PC-3 (cell line): ENCODE results near the gene RNF128. TPM values are rescaled to one million over a fixed set of nuclear protein-coding genes. Genes with fewer than 3 reads are reported as not detected.
"Not testable (repeated sequence)": the region's sequence is repeated elsewhere in the genome, so short reads cannot be mapped to it uniquely, and the experiment has no call there.

Experiments used
- ATAC-seq: fragments of 200-7000 bp; cut with Tn5 transposase; 2 replicates; pipeline ENCODE4 v1.9.1; 2020; ENCODE audit warnings: mild to moderate bottlenecking, moderate library complexity
- BruUV-seq: library from RNA; stranded (reverse); fragments of 400-500 nt; replicated peaks from 2 replicates; lab custom pipeline; 2021; lab: Mats Ljungman, UMichigan
- CTCF ChIA-PET: fragments of 300-600 bp; sonication (Branson Sonifier 250); formaldehyde crosslinking; loops from one replicate; lab custom pipeline; 2022; ENCODE audit warnings: antibody characterized with exemption; lab: Charles Lee
- POLR2A ChIA-PET: fragments of 300-600 bp; sonication (Branson Sonifier 250); formaldehyde crosslinking; loops from one replicate; lab custom pipeline; 2022; ENCODE audit warnings: antibody characterized with exemption; ENCODE audit not compliant: unreplicated experiment; lab: Charles Lee
- DNase-seq: peaks from one replicate; pipeline ENCODE4 v3.0.0-alpha.2; 2015
- H2AFZ ChIP-seq: fragments of 300-600 bp; sonication (generic); 2 replicates; pipeline ENCODE4 v1.6.0; 2016; ENCODE audit warnings: antibody characterized with exemption, low read length
- H3F3A ChIP-seq: fragments of 300-600 bp; sonication (generic); one replicate; pipeline ENCODE4 v1.6.0; 2017; ENCODE audit warnings: antibody characterized with exemption, low read length, control low read depth, mild to moderate bottlenecking; ENCODE audit not compliant: unreplicated experiment
- H3K27ac ChIP-seq: fragments of 300-600 bp; sonication (generic); 2 replicates; pipeline ENCODE4 v1.5.1; 2016; ENCODE audit warnings: mild to moderate bottlenecking, low read length
- H3K27me3 ChIP-seq: fragments of 300-600 bp; sonication (generic); 2 replicates; pipeline ENCODE4 v1.6.1; 2016; ENCODE audit warnings: low read length, mixed read lengths
- H3K36me3 ChIP-seq: fragments of 300-600 bp; sonication (generic); 2 replicates; pipeline ENCODE4 v1.6.1; 2016; ENCODE audit warnings: low read depth, mixed run types, low read length, mixed read lengths
- H3K4me1 ChIP-seq: fragments of 300-600 bp; sonication (generic); 2 replicates; pipeline ENCODE4 v1.5.1; 2016; ENCODE audit warnings: low read length; ENCODE audit not compliant: insufficient read depth
- H3K4me2 ChIP-seq: fragments of 300-600 bp; sonication (generic); 2 replicates; pipeline ENCODE4 v1.6.0; 2016; ENCODE audit warnings: low read length
- H3K4me3 ChIP-seq: fragments of 300-600 bp; sonication (generic); 2 replicates; pipeline ENCODE4 v1.5.1; 2016; ENCODE audit warnings: mild to moderate bottlenecking, low read length, mixed read lengths
- H3K79me2 ChIP-seq: fragments of 300-600 bp; sonication (generic); 2 replicates; pipeline ENCODE4 v1.6.1; 2017; ENCODE audit warnings: low read length, mixed read lengths
- H3K9ac ChIP-seq: fragments of 300-600 bp; sonication (generic); 2 replicates; pipeline ENCODE4 v1.6.0; 2016; ENCODE audit warnings: mild to moderate bottlenecking, low read length
- H3K9me2 ChIP-seq: fragments of 300-600 bp; sonication (generic); replicated peaks from 2 replicates; pipeline ENCODE4 v1.6.1; 2016; ENCODE audit warnings: mixed run types, low read length, mixed read lengths
- H3K9me3 ChIP-seq: fragments of 300-600 bp; sonication (generic); 2 replicates; pipeline ENCODE4 v1.6.1; 2016; ENCODE audit warnings: low read length, mixed read lengths
- H4K20me1 ChIP-seq: fragments of 300-600 bp; sonication (generic); 2 replicates; pipeline ENCODE4 v1.6.1; 2016; ENCODE audit warnings: low read length, mixed read lengths
- EZH2 ChIP-seq: fragments of 300-600 bp; sonication (generic); IDR thresholded peaks from one replicate; pipeline ENCODE4 v1.6.1; 2017; ENCODE audit warnings: antibody characterized with exemption, mild to moderate bottlenecking, low read length; ENCODE audit not compliant: unreplicated experiment
- EZH2phosphoT487 ChIP-seq: fragments of 300-600 bp; sonication (generic); IDR thresholded peaks from 2 replicates; pipeline ENCODE4 v1.6.1; 2018; ENCODE audit warnings: mild to moderate bottlenecking, antibody characterized with exemption, low read length, borderline replicate concordance
- intact Hi-C: fragments of 100-400 bp; cut with micrococcal nuclease; formaldehyde crosslinking; loops from 2 replicates; pipeline ENCODE4 v1.9.0; 2023
- total RNA-seq: library from RNA; depleted of rRNA; stranded (reverse); fragments of >200 nt; gene quantifications from 2 replicates; pipeline ENCODE4 v1.2.3, GENCODE V29; 2014
- TF ChIP-seq, protein P1 (sequence below): fragments of 300-600 bp; sonication (generic); conservative IDR thresholded peaks from 2 replicates; pipeline ENCODE4 v1.5.1; 2017; ENCODE audit warnings: antibody characterized with exemption, low read depth, mild to moderate bottlenecking, low read length

Gene RNF128
- total RNA-seq, 1 experiment from 2014 or later: not detected

DNA sequence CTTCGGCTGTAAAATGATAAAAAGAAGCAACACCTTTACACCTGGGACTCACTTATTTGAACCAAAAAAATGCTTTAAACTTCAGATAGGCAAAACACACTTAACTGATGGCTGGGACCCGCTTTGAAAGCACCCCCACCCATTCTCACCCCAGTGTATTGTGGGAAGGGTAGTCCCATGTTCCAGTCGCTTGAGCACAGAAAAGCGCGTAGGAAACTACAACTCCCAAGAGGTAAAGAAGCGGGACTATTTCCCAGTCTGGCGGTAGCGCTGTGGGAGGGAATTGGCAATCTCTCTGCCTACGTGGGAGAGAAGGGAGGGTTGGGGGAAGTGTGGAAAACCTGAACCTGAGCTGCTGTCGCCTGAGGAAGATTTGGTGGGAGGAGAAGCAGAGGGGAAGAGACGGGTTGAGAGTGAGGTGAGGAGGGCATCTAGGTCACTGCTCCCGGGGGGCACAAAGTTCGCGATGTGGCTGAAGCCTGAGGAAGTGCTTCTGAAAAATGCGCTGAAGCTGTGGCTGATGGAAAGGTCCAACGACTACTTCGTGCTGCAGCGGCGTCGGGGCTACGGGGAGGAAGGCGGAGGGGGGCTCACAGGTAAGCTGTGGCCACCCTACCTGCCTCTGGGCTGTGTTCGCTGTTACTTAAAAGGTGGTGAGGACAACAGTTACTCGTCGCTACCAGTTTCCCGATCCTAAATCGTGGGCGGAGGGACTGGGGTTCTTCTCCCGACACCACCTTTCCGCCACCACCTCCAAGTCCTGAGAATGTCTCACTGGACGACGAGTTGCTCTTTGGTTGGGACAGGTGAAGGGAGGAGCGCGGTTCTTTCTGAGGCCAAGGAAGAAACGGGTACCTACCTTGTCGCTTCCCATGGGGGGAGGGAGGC is 76.1 kb downstream of the RNF128 start, which contains the start of gene TBC1D8B:
Gene TBC1D8B (plus strand): TSS at position 286 of the 888 bp plus-strand sequence. CDS start 181 bp downstream, at position 467.
- no peaks in the 10 kb centered on the region for H3K9me3 ChIP-seq
- DNase-seq (peak; percentile 94), ATAC-seq (peak; percentile 97)
- intact Hi-C loops: no loop called here
- H4K20me1 ChIP-seq: no peaks in the 10 kb centered on the region
- no peaks in the 10 kb centered on the region for H3K79me2 ChIP-seq
- ChIA-PET CTCF (no interaction called here), POLR2A (no interaction called here)
- H3K9ac ChIP-seq: peak within 1 kb of the TSS; percentile 34
- H3K36me3 ChIP-seq: no peaks in the 10 kb centered on the region
- H3K27ac ChIP-seq: no peak within 1 kb of the TSS
- TF ChIP-seq EZH2phosphoT487 (no peak), EZH2 (no peak)
- TF ChIP-seq, protein P1, sequence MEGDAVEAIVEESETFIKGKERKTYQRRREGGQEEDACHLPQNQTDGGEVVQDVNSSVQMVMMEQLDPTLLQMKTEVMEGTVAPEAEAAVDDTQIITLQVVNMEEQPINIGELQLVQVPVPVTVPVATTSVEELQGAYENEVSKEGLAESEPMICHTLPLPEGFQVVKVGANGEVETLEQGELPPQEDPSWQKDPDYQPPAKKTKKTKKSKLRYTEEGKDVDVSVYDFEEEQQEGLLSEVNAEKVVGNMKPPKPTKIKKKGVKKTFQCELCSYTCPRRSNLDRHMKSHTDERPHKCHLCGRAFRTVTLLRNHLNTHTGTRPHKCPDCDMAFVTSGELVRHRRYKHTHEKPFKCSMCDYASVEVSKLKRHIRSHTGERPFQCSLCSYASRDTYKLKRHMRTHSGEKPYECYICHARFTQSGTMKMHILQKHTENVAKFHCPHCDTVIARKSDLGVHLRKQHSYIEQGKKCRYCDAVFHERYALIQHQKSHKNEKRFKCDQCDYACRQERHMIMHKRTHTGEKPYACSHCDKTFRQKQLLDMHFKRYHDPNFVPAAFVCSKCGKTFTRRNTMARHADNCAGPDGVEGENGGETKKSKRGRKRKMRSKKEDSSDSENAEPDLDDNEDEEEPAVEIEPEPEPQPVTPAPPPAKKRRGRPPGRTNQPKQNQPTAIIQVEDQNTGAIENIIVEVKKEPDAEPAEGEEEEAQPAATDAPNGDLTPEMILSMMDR: no peak
- H3K4me3 ChIP-seq: peak within 1 kb of the TSS; percentile 78
- H3K4me2 ChIP-seq: peak within 1 kb of the TSS; percentile 86
- H3F3A ChIP-seq: no peaks in the 10 kb centered on the region
- peak within 1 kb of the TSS; percentile 97 for H2AFZ ChIP-seq
- peaks cover 12% of the 10 kb centered on the region; the same call in 1 of the 2 replicates for H3K27me3 ChIP-seq
- TSS peak; percentile 79 for BruUV-seq
- H3K9me2 ChIP-seq: no peaks in the 10 kb centered on the region
- 0 out of 2 replicates have a peak, but pooled peaks cover 13% of the 10 kb centered on the region for H3K4me1 ChIP-seq

DNA sequence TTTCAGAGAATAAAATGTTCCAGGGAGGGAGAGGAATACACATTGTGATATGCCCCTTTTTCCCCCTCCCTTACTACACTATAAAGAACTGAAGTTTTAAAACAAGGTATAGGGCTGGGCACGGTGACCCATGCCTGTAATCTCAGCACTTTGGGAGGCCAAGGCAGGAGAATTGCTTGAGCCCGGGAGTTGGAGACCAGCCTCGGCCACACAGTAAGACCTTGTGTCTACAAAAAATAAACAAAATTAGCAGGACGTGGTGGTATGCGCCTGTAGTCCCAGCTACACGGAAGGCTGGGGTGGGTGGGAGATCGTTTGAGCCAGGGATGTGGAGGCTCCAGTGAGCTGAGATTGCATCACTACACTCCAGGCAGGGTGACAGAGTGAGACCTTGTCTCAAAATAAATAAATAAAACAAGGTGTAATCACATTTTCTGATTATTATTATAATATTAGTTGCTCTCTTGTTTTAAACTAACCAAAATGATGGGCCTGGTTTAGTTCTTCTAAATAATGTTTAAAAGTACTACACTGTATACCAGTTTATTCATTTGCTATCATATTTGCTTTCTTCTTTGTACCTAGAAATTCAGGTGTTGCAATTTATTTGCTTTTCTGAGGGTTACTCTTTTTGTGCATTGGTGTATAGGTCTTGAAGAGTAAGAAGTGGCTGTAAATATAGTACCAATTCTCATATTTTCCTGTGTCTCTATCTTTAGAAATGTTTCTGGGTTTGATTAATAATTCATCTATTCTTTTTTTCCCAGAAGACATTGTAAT is 84.8 kb downstream of the RNF128 start:
- no peaks in the 10 kb centered on the region for H3K9me2 ChIP-seq
- CTCF ChIA-PET: no interaction called here
- no peak overlapping the region for H3K9ac ChIP-seq
- no peak overlapping the region for H3K4me2 ChIP-seq
- intact Hi-C loops: no loop called here
- no peaks in the 10 kb centered on the region for H3F3A ChIP-seq
- no peaks in the 10 kb centered on the region for H3K9me3 ChIP-seq
- H3K36me3 ChIP-seq: no peaks in the 10 kb centered on the region
- no peaks in the 10 kb centered on the region for H4K20me1 ChIP-seq
- no peaks in the 10 kb centered on the region for H3K79me2 ChIP-seq
- H3K27me3 ChIP-seq: no peaks in the 10 kb centered on the region
- no peak for ATAC-seq
- TF ChIP-seq, protein P1: no peak
- TF ChIP-seq EZH2 (no peak), EZH2phosphoT487 (no peak)
- H3K27ac ChIP-seq: no peak overlapping the region
- H3K4me1 ChIP-seq: peaks cover 13% of the 10 kb centered on the region; the same call in 1 of the 2 replicates
- BruUV-seq: no TSS peak
- POLR2A ChIA-PET: no interaction called here
- H3K4me3 ChIP-seq: no peak overlapping the region
- no peak for DNase-seq
- no peak overlapping the region for H2AFZ ChIP-seq

DNA sequence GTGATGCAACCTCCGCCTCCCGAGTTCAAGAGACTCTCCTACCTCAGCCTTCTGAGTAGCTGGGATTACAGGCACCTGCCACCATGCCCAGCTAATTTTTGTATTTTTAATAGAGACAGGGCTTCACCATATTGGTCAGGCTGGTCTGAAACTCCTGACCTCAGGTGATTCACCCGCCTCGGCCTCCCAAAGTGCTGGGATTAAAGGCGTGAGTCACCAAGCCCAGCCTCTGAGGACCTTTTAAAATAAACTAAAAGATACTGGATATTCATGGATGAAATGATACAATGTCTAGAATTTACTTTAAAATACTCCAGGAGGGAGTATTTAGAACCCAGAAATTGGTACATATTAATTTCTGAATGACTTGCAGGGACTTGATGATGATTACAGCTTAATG is 86.4 kb downstream of the RNF128 start:
- BruUV-seq, H3K4me1 ChIP-seq, POLR2A ChIA-PET, H3F3A ChIP-seq, H3K79me2 ChIP-seq, H3K4me2 ChIP-seq, H3K36me3 ChIP-seq, H4K20me1 ChIP-seq, intact Hi-C loops, H3K27me3 ChIP-seq, H3K9ac ChIP-seq, H3K9me3 ChIP-seq, H3K27ac ChIP-seq, H3K9me2 ChIP-seq, H2AFZ ChIP-seq, H3K4me3 ChIP-seq, CTCF ChIA-PET: not testable (repeated sequence)
- ATAC-seq (peak; percentile 51; the same call in 1 of the 2 replicates), DNase-seq (peak; percentile 25)

DNA sequence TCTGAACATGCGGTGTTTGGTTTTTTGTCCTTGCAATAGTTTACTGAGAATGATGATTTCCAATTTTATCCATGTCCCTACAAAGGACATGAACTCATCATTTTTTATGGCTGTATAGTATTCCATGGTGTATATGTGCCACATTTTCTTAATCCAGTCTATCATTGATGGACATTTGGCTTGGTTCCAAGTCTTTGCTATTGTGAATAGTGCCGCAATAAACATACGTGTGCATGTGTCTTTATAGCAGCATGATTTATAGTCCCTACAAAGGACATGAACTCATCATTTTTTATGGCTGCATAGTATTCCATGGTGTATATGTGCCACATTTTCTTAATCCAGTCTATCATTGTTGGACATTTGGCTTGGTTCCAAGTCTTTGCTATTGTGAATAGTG is 87.6 kb downstream of the RNF128 start:
- H3K36me3 ChIP-seq, BruUV-seq, H3K27ac ChIP-seq, H3K9ac ChIP-seq, intact Hi-C loops, H3K9me2 ChIP-seq, CTCF ChIA-PET, POLR2A ChIA-PET, ATAC-seq, H3K4me2 ChIP-seq, H3K4me1 ChIP-seq, H2AFZ ChIP-seq, H3K4me3 ChIP-seq, H4K20me1 ChIP-seq, DNase-seq, H3K9me3 ChIP-seq, H3K27me3 ChIP-seq, H3K79me2 ChIP-seq, H3F3A ChIP-seq: not testable (repeated sequence)
